Neural cell (in vitro differentiated cells): ENCODE measurements around the gene ALS2CL. TPM values are rescaled to one million over a fixed set of nuclear protein-coding genes. Genes with fewer than 3 reads are reported as not detected.
A peak's percentile ranks its signal among the peaks of the same experiment; 100 is the strongest.

ENCODE experiments used
- H2AFZ ChIP-seq: fragments of 200-600, 300-800 bp; sonication (generic), shearing (Covaris generic); 2 replicates; pipeline ENCODE4 v1.6.0; 2014; ENCODE audit warnings: low read depth, mild to moderate bottlenecking, antibody characterized with exemption, low read length, moderate library complexity
- H3F3A ChIP-seq: fragments of 200-600 bp; shearing (Covaris generic); 2 replicates; pipeline ENCODE4 v1.6.1; 2016; ENCODE audit warnings: mild to moderate bottlenecking, moderate library complexity, mixed read lengths, antibody characterized with exemption, low read length; ENCODE audit not compliant: insufficient read depth, poor library complexity, severe bottlenecking
- H3K27ac ChIP-seq: fragments of 200-600, 300-800 bp; sonication (generic), shearing (Covaris generic); 2 replicates; pipeline ENCODE4 v1.5.1; 2014; ENCODE audit warnings: mild to moderate bottlenecking, low read length, moderate library complexity
- H3K27me3 ChIP-seq: fragments of 300-800, 200-600 bp; sonication (generic), shearing (Covaris generic); 2 replicates; pipeline ENCODE4 v1.6.0; 2014; ENCODE audit warnings: mild to moderate bottlenecking, low read depth, low read length, moderate library complexity; ENCODE audit not compliant: insufficient read depth
- H3K36me3 ChIP-seq: fragments of 300-800, 200-600 bp; sonication (generic), shearing (Covaris generic); 2 replicates; pipeline ENCODE4 v1.5.1; 2014; ENCODE audit warnings: mild to moderate bottlenecking, antibody characterized with exemption, low read length, moderate library complexity; ENCODE audit not compliant: insufficient read depth
- H3K4me2 ChIP-seq: fragments of 300-800, 200-600 bp; sonication (generic), shearing (Covaris generic); 2 replicates; pipeline ENCODE4 v1.6.0; 2014; ENCODE audit warnings: mild to moderate bottlenecking, low read length
- H3K4me3 ChIP-seq: fragments of 300-800, 200-600 bp; sonication (generic), shearing (Covaris generic); 2 replicates; pipeline ENCODE4 v1.5.1; 2014; ENCODE audit warnings: mild to moderate bottlenecking, low read length, moderate library complexity
- H3K79me2 ChIP-seq: fragments of 200-600 bp; shearing (Covaris generic); replicated peaks from 2 replicates; pipeline ENCODE4 v1.6.0; 2014; ENCODE audit warnings: mild to moderate bottlenecking, low read length, moderate library complexity; ENCODE audit not compliant: insufficient read depth
- H3K9ac ChIP-seq: fragments of 300-800, 200-600 bp; sonication (generic), shearing (Covaris generic); 2 replicates; pipeline ENCODE4 v1.6.1; 2016; ENCODE audit warnings: mild to moderate bottlenecking, low read length, mixed read lengths
- H3K9me2 ChIP-seq: fragments of 200-600 bp; shearing (Covaris generic); 2 replicates; pipeline ENCODE4 v1.6.1; 2016; ENCODE audit warnings: mild to moderate bottlenecking, low read length, mixed read lengths; ENCODE audit not compliant: insufficient read depth
- H3K9me3 ChIP-seq: fragments of 200-600, 300-800 bp; sonication (generic), shearing (Covaris generic); 2 replicates; pipeline ENCODE4 v1.6.1; 2016; ENCODE audit warnings: mild to moderate bottlenecking, mixed run types, low read length, moderate library complexity, mixed read lengths
- H4K20me1 ChIP-seq: fragments of 200-600 bp; shearing (Covaris generic); 2 replicates; pipeline ENCODE4 v1.6.1; 2016; ENCODE audit warnings: mild to moderate bottlenecking, mixed run types; ENCODE audit not compliant: insufficient read depth
- EP300 ChIP-seq: fragments of 450-650 bp; conservative IDR thresholded peaks from 2 replicates; pipeline ENCODE4 v1.6.1; 2014; ENCODE audit warnings: antibody characterized with exemption, mild to moderate bottlenecking, moderate library complexity; ENCODE audit not compliant: poor library complexity, severe bottlenecking
- EZH2 ChIP-seq: fragments of 200-600, 300-800 bp; shearing (Covaris generic), sonication (generic); IDR thresholded peaks from 2 replicates; pipeline ENCODE4 v1.6.1; 2014; ENCODE audit warnings: antibody characterized with exemption, low read length, borderline replicate concordance, mild to moderate bottlenecking; ENCODE audit not compliant: insufficient read depth, poor library complexity, severe bottlenecking
- MXI1 ChIP-seq: fragments of 450-650 bp; conservative IDR thresholded peaks from 2 replicates; pipeline ENCODE4 v1.6.1; 2014; ENCODE audit warnings: antibody characterized with exemption, mild to moderate bottlenecking; ENCODE audit not compliant: poor library complexity, severe bottlenecking
- POLR2AphosphoS5 ChIP-seq: IDR thresholded peaks from 2 replicates; pipeline ENCODE4 v1.6.1; 2012
- RAD21 ChIP-seq: fragments of 450-650 bp; conservative IDR thresholded peaks from 2 replicates; pipeline ENCODE4 v1.6.1; 2014; ENCODE audit warnings: antibody characterized with exemption, mild to moderate bottlenecking, moderate library complexity
- SMC3 ChIP-seq: fragments of 450-650 bp; conservative IDR thresholded peaks from 2 replicates; pipeline ENCODE4 v1.6.1; 2014; ENCODE audit warnings: antibody characterized with exemption, mild to moderate bottlenecking, moderate library complexity; ENCODE audit not compliant: poor library complexity
- TAF1 ChIP-seq: IDR thresholded peaks from 2 replicates; pipeline ENCODE4 v1.6.1; 2012; ENCODE audit warnings: low read depth
- polyA plus RNA-seq: library from polyadenylated mRNA; depleted of rRNA; stranded (reverse); fragments of >200 nt; gene quantifications from 2 replicates; pipeline ENCODE4 v1.2.3, GENCODE V29; 2014
- TF ChIP-seq, protein P1 (sequence below): fragments of 450-650 bp; IDR thresholded peaks from 2 replicates; pipeline ENCODE4 v1.5.1; 2014; ENCODE audit warnings: antibody characterized with exemption, mild to moderate bottlenecking, moderate library complexity; ENCODE audit not compliant: poor library complexity, severe bottlenecking
- TF ChIP-seq, protein P2 (sequence below): IDR thresholded peaks from 2 replicates; pipeline ENCODE4 v1.6.1; 2012; ENCODE audit warnings: borderline replicate concordance

ALS2CL gene
- polyA plus RNA-seq, 1 donor from 2014 or later: 0.11 TPM

DNA sequence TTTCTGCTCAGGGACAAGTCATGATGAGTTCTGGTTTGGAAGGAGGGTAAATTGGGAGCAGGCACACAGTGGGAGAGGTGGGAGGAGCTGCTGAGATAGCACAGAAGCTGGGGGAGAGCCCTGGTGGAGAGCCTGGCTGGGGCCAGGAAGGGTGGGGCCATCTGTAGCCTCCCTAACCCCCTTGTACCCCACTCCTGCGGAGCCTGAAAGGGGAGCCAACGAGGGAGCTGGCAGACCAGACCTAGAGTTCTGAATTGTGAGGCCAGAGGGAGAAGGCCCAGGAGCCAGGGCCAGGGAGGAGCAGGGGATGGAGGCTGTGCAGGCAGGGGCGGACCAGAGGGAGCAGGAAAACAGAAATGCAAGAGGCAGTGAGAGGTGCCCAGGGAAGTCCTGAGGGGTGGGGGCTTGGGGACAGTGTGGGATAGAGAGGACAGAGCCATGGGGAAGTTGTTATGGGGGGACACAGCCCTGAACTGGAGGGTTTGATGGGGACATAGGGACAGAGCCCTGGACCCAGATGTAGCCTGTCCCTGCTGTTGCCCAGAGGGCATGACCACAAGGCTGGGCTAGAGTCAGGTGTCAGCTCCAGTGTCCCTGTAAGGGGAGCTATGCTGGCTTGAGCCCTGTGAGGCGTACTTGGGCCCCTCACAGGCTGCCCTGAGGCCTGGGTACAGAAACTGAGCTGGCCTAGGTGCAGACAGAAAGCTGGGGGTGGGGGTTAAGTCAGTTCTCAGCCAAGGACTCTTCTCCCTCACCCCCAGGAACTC is 8.9 kb upstream of the ALS2CL start:
- Histone ChIP-seq H3K27ac (no peak overlapping the region), H3K79me2 (no peaks in the 10 kb centered on the region)

DNA sequence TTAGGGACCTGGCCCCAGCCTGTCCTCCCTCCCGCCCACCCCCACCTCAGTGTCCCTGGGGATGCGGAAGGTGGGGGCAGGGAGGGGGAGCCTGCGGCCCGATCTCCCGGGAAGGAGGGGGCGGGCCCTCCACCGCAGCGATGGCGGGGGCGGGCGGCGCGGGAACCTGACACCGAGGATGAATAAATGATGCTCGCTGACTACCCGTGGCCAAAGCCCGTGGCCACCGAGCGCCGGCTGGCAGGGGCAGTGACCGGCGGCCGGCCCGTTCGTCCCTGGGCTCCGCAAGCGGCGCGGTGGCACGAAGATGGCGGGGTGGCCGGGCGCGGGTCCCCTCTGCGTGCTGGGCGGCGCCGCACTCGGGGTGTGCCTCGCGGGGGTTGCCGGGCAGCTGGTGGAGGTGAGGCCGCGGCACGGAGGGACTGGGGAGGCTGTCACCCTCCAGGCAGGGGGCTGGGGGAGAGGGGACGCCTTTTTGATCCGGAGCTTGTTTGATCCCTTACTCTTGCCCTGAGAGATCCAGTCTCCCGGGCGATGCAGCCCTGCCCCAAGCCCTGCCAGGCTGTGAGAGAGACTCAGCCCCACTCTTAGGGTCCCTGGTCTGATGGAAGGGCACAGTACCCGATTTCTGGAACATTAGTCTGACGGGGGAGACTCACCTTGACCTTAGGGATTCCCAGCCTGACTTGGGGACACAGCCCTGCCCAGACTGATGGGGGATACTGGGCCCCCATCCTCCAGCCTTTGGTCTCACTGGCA is 7.9 kb upstream of the ALS2CL start, which contains the start of gene TMIE:
TSS of gene TMIE (plus strand) at position 212 of the 759 bp plus-strand sequence. CDS start at position 308, 96 bp downstream.
- Histone ChIP-seq H3K27me3 (peaks cover 13% of the 10 kb centered on the region), H3K79me2 (no peaks in the 10 kb centered on the region), H3K4me3 (peak within 1 kb of the TSS; percentile 56), H4K20me1 (no peaks in the 10 kb centered on the region), H3F3A (no peaks in the 10 kb centered on the region), H3K9me3 (no peaks in the 10 kb centered on the region), H2AFZ (no peak within 1 kb of the TSS), H3K9me2 (no peaks in the 10 kb centered on the region), H3K36me3 (no peaks in the 10 kb centered on the region), H3K4me2 (no peak within 1 kb of the TSS), H3K27ac (no peak within 1 kb of the TSS), H3K9ac (peak within 1 kb of the TSS; percentile 29)
- TF ChIP-seq, protein P1, sequence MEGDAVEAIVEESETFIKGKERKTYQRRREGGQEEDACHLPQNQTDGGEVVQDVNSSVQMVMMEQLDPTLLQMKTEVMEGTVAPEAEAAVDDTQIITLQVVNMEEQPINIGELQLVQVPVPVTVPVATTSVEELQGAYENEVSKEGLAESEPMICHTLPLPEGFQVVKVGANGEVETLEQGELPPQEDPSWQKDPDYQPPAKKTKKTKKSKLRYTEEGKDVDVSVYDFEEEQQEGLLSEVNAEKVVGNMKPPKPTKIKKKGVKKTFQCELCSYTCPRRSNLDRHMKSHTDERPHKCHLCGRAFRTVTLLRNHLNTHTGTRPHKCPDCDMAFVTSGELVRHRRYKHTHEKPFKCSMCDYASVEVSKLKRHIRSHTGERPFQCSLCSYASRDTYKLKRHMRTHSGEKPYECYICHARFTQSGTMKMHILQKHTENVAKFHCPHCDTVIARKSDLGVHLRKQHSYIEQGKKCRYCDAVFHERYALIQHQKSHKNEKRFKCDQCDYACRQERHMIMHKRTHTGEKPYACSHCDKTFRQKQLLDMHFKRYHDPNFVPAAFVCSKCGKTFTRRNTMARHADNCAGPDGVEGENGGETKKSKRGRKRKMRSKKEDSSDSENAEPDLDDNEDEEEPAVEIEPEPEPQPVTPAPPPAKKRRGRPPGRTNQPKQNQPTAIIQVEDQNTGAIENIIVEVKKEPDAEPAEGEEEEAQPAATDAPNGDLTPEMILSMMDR: no peak
- TF ChIP-seq SMC3 (no peak), EP300 (no peak), TAF1 (no peak), POLR2AphosphoS5 (no peak), MXI1 (no peak), EZH2 (no peak), RAD21 (no peak)
- TF ChIP-seq, protein P2, sequence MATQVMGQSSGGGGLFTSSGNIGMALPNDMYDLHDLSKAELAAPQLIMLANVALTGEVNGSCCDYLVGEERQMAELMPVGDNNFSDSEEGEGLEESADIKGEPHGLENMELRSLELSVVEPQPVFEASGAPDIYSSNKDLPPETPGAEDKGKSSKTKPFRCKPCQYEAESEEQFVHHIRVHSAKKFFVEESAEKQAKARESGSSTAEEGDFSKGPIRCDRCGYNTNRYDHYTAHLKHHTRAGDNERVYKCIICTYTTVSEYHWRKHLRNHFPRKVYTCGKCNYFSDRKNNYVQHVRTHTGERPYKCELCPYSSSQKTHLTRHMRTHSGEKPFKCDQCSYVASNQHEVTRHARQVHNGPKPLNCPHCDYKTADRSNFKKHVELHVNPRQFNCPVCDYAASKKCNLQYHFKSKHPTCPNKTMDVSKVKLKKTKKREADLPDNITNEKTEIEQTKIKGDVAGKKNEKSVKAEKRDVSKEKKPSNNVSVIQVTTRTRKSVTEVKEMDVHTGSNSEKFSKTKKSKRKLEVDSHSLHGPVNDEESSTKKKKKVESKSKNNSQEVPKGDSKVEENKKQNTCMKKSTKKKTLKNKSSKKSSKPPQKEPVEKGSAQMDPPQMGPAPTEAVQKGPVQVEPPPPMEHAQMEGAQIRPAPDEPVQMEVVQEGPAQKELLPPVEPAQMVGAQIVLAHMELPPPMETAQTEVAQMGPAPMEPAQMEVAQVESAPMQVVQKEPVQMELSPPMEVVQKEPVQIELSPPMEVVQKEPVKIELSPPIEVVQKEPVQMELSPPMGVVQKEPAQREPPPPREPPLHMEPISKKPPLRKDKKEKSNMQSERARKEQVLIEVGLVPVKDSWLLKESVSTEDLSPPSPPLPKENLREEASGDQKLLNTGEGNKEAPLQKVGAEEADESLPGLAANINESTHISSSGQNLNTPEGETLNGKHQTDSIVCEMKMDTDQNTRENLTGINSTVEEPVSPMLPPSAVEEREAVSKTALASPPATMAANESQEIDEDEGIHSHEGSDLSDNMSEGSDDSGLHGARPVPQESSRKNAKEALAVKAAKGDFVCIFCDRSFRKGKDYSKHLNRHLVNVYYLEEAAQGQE: no peak

More for the DNA sequence above, 8.9 kb upstream of the ALS2CL start:
- Histone ChIP-seq H3K4me2 (no peak overlapping the region), H3K4me3 (no peak overlapping the region), H3K27me3 (peaks cover 13% of the 10 kb centered on the region), H2AFZ (no peak overlapping the region), H4K20me1 (no peaks in the 10 kb centered on the region), H3F3A (no peaks in the 10 kb centered on the region), H3K9ac (no peak overlapping the region), H3K9me3 (no peaks in the 10 kb centered on the region), H3K9me2 (no peaks in the 10 kb centered on the region), H3K36me3 (no peaks in the 10 kb centered on the region)
- TF ChIP-seq POLR2AphosphoS5 (no peak), RAD21 (no peak)
